SK-N-MC (cell line): Measurements from ENCODE around the gene FOXD1.

ENCODE experiments used
- EZH2 ChIP-seq: fragments of 200-600 bp; sonication (generic); IDR thresholded peaks from one replicate; pipeline ENCODE4 v1.6.1; 2017; ENCODE audit warnings: antibody characterized with exemption
- POLR2AphosphoS5 ChIP-seq: IDR thresholded peaks from 2 replicates; pipeline ENCODE4 v1.6.1; 2012; ENCODE audit warnings: mild to moderate bottlenecking, low read depth, low read length, borderline replicate concordance

DNA sequence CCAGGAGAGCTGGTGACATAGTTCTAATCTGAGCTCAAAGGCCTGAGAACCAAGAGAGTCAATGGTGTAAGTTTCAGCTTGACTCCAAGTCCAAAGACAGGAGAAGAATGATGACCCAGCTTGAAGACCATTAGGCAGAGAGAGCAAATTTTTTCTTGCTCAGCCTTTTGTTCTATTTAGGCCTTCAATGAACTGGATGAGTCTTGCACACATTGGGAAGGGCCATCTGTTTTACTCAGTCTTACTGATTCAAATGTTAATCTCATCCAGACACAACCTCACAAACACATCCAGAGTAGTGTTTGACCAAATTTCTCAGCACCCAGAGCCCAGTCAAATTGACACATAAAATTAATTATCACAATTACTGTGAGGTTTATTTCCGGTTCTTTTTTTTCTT is 42.6 kb upstream of the FOXD1 start:
- no peak for TF ChIP-seq EZH2
- no peak for TF ChIP-seq POLR2AphosphoS5
